ENCODE results near the gene ZMYND11.
"Not testable (repeated sequence)": the region's sequence is repeated elsewhere in the genome, so short reads cannot be mapped to it uniquely, and the experiment has no call there.

The ZMYND11 gene

GRCh38 chr10:260819-261429 is 125.7 kb downstream of the ZMYND11 start:
- DNase-seq = no peak

DNA sequence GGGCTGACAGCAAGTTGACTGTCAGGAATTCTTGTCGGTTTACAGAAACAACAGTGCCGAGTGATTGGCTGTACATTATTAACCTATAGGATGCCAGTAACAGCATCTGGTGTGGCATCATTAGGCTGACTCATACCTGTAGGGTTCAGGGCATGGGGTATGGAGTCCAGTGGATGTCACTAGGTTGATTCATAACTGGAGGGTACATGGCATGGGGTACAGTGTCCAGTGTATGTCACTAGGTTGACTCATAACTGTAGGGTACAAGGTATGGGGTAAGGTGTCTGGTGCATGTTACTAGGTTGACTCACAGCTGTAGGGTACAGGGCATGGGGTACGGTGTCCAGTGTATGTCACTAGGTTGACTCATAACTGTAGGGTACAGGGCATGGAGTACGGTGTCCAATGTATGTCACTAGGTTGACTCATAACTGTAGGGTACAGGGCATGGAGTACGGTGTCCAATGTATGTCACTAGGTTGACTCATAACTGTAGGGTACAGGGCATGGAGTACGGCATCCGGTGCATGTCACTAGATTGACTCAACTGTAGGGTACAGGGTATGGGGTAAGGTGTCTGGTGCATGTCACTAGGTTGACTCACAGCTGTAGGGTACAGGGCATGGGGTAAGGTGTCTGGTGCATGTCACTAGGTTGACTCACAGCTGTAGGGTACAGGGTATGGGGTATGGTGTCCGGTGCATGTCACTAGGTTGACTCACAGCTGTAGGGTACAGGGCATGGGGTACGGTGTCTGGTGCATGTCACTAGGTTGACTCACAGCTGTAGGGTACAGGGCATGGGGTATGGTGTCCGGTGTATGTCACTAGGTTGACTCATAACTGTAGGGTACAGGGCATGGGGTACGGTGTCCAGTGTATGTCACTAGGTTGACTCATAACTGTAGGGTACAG is 129.2 kb downstream of the ZMYND11 start:
- not testable (repeated sequence) for DNase-seq

DNA sequence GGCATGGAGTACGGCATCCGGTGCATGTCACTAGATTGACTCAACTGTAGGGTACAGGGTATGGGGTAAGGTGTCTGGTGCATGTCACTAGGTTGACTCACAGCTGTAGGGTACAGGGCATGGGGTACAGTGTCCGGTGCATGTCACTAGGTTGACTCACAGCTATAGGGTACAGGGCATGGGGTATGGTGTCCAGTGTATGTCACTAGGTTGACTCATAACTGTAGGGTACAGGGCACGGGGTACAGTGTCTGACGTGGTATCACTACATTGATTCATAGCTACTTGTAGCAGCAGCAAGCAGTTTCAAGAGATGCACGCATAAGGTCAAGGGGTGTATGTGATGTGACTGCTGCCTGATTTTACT is 129.8 kb downstream of the ZMYND11 start:
- DNase-seq = not testable (repeated sequence)

GRCh38 chr10:265816-266588 is 130.7 kb downstream of the ZMYND11 start:
- DNase-seq = not testable (repeated sequence)

- no peak for DNase-seq
Measured at GRCh38 chr10:266974-267425, 131.7 kb downstream of the ZMYND11 start.

DNA sequence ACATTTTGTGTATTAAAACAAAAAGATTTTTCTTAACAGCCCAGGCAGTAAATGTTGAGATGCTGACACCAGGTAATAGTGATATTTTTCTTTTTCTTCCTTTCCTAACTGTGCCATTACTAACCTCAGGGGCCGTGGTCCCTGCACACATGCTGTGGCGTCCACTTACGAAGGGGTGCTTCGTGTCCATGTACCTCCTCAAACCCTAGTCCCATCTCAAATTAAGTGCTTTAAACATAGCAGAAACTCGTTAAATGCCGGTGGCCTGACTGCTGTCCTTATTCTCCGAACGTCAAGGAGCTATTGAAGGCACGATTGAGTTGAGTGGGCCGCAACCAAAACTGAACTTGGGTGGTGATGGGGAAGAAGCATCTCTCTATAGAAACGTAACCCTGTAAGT is 132.4 kb downstream of the ZMYND11 start:
- no peak for DNase-seq

DNA sequence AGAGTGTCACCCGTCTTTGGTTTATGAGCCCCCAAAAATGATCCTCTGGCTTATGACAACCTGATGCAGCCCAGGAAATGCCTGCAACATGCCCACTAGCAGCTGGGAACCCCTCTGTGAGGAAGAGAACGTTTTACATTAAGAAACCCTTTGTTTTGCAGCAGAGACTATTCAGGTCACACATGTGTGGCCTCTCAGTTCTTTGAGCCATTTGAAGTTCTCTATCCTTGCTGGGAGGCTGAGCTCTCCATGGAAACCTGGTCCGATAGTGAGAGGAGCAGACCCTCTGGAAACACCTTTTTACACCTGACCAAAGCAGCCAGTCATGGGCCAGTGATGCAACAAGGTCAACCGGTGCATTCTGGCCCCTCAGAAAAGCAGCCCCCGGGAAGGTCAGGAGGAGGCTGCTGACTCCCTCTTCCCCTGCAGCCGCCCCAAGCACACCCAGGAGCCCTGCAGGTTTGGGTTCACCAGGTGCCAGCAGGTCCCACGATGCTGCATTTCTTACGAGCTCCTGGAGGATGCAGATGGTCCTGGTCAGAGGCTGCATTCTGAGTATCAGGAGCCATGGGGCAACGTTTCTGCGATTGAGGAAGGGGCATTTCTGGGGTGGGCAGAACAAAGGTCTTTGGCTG is 134.3 kb downstream of the ZMYND11 start:
- DNase-seq = no peak

GRCh38 chr10:271201-271600 is 135.9 kb downstream of the ZMYND11 start:
- no peak for DNase-seq

DNA sequence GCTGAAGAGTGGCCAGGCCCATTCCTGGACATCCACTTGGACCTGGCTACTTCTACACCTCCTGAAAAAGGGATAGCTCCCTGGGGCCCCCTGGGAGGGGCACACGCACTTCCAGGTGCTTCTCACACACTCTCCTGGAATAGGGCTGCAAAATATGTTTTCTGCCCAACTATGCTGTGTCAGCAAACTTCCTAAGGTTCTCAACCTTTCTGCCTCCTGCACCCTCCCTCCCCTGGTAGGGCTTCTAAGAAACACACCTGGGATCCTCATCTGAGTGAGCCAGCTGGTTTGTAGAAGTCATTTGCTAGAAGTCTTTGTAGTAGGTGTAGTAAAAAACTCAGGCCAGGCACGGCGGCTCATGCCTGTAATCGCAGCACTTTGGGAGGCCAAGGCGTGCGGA is 136.5 kb downstream of the ZMYND11 start:
- no peak for DNase-seq

GRCh38 chr10:273088-273487 is 137.8 kb downstream of the ZMYND11 start:
- no peak for DNase-seq

DNA sequence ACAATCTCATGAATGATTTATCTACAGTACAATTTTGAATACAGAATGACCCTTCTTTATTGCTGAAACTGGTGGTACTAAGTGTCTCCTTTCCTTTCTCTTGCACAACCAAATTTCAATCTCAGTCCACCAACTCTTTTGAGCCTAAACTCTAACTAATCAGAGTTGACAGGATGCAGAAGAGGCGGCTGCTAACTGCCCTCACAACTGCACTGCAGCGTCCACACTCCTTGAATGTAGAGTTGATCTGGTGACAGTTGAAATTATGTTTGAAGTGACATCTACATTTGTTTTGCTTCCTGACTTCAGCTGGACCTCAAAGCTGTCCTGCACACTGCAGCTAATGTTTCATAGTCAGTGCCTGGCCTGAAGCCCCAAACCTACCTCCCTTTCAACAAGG is 139.6 kb downstream of the ZMYND11 start:
- DNase-seq = no peak

- DNase-seq = no peak
Measured at GRCh38 chr10:275680-276079, 140.4 kb downstream of the ZMYND11 start.

DNA sequence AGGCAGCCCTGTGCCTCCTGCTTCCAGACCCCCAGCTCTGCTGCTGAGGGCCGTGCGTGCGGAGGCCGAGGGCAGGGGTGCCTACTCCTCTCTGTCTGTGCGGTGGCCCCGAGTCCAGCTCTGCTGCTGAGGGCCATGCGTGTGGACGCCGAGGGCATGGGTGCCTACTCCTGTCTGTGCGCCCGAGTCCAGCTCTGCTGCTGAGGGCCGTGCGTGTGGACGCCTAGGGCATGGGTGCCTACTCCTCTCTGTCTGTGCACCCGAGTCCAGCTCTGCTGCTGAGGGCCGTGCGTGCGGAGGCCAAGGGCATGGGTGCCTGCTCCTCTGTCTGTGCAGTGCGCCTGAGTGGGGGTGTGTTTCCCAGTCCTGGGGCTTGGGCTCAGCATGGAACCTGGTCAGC is 142.7 kb downstream of the ZMYND11 start:
- DNase-seq = no peak

DNA sequence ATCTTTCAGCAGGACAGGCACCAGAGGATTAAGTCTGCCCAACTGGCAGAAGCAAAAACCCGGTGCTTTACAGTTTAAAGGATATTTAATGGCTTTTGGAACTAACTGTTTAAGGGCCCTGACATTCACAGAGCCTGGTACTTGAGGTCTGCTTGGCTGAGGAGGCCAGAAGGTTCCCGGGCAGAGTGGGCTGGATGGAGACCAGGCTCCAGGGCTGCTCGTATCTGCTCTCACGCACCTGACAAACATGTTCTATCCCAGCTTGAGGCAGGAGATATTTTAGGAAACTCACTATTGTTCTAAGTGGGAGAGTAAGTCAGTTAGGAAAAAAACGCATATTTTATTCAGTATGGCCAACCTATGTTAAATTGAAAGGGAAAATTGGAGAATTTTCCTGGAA is 143.5 kb downstream of the ZMYND11 start:
- no peak for DNase-seq

DNA sequence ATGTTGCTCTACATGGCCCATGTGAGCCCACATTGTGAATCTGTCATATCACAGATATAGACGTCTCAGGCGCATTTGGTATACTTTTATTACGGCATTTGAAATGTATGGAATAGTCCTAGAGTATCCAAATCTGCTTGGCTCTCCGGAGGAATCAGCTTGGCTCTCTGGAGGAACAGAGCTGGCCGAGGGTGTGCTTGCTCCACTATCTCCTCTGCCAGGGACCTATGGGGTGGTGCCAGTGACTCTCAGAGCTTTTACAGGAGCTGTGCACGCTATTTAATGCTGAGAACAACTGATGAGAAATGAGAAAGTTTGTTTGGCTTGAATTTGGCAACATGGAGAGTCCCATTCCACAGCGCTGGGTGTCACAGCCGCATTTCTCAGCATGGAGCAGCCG is 144.0 kb downstream of the ZMYND11 start:
- DNase-seq = no peak

DNA sequence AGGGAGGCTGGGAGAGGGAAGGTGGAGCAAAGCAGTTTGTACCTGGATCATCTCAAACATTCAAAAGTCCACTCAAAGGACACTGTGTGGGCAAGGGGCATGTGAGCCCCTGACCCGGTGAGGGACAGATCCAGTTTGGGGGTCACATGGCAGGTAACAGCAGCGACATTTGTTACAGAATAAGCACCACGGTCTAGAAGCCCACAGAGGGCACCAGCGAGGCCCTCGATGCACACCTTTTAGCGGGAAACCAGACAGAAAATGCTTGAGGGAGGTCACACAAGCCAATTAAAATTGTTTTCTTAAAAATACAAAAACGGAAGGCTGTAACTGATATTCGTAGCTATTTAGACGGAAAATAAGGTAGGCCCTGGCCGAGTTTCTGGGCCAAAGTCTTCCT is 144.4 kb downstream of the ZMYND11 start:
- no peak for DNase-seq

DNA sequence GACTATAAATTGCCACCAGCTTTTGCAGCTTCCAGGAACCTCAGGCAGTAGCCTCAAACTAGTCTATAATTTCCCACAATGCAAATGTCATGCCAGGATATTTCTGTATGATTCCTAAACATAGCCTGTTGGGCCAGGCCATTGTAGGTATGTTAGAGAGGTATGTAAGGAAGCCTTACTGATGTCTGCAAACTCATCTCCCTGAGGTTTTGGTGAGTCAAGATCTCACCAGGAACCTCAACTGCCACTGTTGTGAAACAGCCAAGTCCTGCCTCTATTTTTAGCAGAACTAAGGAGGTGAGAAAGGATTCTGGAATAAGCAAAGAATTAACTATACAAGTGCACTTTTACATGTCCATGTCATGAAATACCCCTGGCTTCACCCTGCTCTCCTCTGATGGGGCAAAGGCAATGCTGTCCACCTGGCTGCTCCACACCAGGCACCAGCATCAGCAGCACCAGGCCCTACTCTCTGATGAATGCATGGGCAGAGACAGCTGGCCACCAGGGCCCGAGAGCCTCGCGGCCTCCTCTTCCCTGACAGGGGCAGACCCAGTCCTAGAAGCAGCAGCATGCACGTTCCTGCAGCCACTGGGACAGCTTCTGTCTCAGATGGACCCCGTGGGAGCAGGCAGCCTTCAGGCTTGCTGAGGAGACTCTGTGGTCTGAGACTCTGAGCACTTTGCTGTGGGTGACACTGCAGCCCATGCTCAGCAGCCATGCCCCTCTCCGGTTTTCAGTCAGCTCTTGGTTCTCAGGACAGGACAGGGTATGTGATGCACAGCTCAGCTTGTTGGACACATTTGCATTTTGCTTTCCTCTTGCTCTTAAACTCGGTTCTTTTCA is 147.3 kb downstream of the ZMYND11 start:
- no peak for DNase-seq

DNA sequence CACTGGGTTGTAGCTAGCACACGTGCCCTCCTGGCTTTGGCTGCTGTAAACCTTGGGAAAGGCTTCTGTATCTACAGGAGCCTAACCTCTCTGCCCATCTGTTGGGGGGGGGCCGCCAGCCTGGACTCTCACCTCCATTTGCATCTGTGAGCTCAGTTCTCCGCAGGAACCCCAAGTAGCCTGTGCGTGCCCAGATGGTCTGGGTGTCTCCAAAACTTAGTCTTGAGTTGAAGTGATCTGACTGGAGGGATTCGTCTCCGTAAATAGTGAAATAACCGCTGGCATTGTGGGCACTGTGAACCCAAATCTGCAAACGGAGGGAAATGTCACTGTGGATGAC is 147.9 kb downstream of the ZMYND11 start:
- DNase-seq = no peak

GRCh38 chr10:283916-284356 is 148.7 kb downstream of the ZMYND11 start:
- no peak for DNase-seq

DNA sequence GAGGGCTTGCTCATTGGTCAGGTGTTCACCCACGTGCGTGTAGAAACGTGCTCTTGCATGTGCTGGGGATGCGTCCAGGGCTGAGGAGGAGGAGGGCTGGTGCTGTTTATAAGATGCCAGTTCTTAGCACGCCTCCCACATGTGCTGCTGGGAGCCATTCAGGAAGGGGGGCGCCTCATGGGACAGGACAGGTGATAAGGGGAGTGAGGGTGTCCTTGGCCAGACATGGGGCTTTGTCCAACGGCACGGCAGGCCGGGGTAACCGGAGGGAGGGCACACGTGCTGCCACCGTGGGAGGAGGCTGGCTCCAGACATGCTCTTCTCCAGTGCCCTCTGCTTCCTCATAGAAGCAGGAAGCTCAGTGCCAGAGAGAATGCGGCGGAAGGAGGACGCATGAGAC is 150.0 kb downstream of the ZMYND11 start:
- no peak for DNase-seq

GRCh38 chr10:287026-287709 is 151.9 kb downstream of the ZMYND11 start:
- no peak for DNase-seq

DNA sequence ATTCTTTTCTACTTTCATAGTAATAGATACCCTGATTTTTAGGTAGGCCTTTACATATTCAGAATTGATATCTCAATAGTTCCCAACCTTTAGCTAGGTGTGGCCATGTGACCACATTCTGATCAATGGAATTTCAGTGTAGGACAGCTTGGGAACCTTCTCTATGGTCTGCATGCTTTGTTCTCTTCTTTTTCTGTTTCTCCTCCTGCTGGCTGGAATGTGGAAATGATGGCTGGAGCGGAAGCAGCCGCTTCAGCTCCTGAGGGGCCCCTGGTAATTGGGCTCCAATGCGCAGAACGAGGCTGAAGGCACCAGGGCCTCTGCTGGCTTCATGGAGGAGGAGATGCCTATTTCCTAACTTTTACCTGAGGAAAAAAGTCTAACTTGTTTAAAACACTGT is 152.6 kb downstream of the ZMYND11 start:
- no peak for DNase-seq

All from stimulated activated CD4-positive, alpha-beta T cell treated with anti-CD3 and anti-CD28 coated beads, Interleukin-12 subunit alpha, Interleukin-12 subunit beta, amount 100 ng/mL, for 4 hours (primary cell).